Activated CD8-positive, alpha-beta memory T cell treated with anti-CD3 and anti-CD28 coated beads for 24 hours (primary cell): ENCODE results near the gene ZNF205.
"Not testable (repeated sequence)": the region's sequence is repeated elsewhere in the genome, so short reads cannot be mapped to it uniquely, and the experiment has no call there.

Source experiments
- DNase-seq: peaks from one replicate; pipeline ENCODE4 v3.0.0-alpha.2; 2020

Gene ZNF205

GRCh38 chr16:3150346-3151218 is 38.2 kb downstream of the ZNF205 start:
- peak; percentile 100 for DNase-seq

- DNase-seq = no peak
These were observed 39.6 kb downstream of the ZNF205 start for GRCh38 chr16:3152027-3152276.

GRCh38 chr16:3152277-3152990 is 40.0 kb downstream of the ZNF205 start:
- peak; percentile 99 for DNase-seq

GRCh38 chr16:3152991-3153368 is 40.6 kb downstream of the ZNF205 start:
- no peak for DNase-seq

- DNase-seq = no peak
These were observed 42.8 kb downstream of the ZNF205 start for GRCh38 chr16:3155181-3155580.

GRCh38 chr16:3155972-3156371 is 43.6 kb downstream of the ZNF205 start:
- DNase-seq = no peak

- peak; percentile 87 for DNase-seq
These were observed 45.0 kb downstream of the ZNF205 start for GRCh38 chr16:3157229-3158025.

- no peak for DNase-seq
These were observed 45.7 kb downstream of the ZNF205 start for GRCh38 chr16:3158026-3158509.

- peak; percentile 98 for DNase-seq
These were observed 46.3 kb downstream of the ZNF205 start for GRCh38 chr16:3158510-3159314.

GRCh38 chr16:3161235-3162018 is 49.0 kb downstream of the ZNF205 start:
- no peak for DNase-seq

GRCh38 chr16:3164121-3164991 is 52.0 kb downstream of the ZNF205 start:
- DNase-seq = no peak

- DNase-seq = no peak
These were observed 52.9 kb downstream of the ZNF205 start for GRCh38 chr16:3165111-3165822.

- no peak for DNase-seq
These were observed 54.1 kb downstream of the ZNF205 start for GRCh38 chr16:3166505-3166886.

GRCh38 chr16:3168729-3169128 is 56.3 kb downstream of the ZNF205 start:
- DNase-seq = not testable (repeated sequence)
